GM12878 (cell line): ENCODE results near the gene NUDCD3. TPM values are rescaled to one million over a fixed set of nuclear protein-coding genes. Genes with fewer than 3 reads are reported as not detected.

ENCODE experiments used
- ATAC-seq: fragments of 200-7000 bp; cut with Tn5 transposase; 3 replicates; pipeline ENCODE4 v1.9.1; 2020; ENCODE audit warnings: mild to moderate bottlenecking, moderate library complexity
- BruUV-seq: library from RNA; stranded (reverse); fragments of 400-500 nt; replicated peaks from 2 replicates; lab custom pipeline; 2021; lab: Mats Ljungman, UMichigan
- CTCF ChIA-PET: fragments of 300-600 bp; sonication (Branson Sonifier 250); formaldehyde crosslinking; extraction: SDS; loops from one replicate; lab custom pipeline; 2021; ENCODE audit warnings: inconsistent platforms; lab: Yijun Ruan, JAX
- POLR2A ChIA-PET: fragments of 350-600 bp; formaldehyde crosslinking; extraction: SDS; loops from one replicate; lab custom pipeline; 2021; ENCODE audit warnings: inconsistent platforms; lab: Charles Lee
- RAD21 ChIA-PET: fragments of 300-600 bp; sonication (Branson Sonifier 250); formaldehyde crosslinking; loops from one replicate; lab custom pipeline; 2023; ENCODE audit warnings: antibody characterized with exemption; ENCODE audit not compliant: unreplicated experiment; lab: Charles Lee
- SMC1A ChIA-PET: fragments of 300-600 bp; sonication (Branson Sonifier 250); formaldehyde crosslinking; loops from one replicate; lab custom pipeline; 2023; ENCODE audit not compliant: unreplicated experiment, uncharacterized antibody; lab: Charles Lee
- DNase-seq: peaks from one replicate; pipeline ENCODE4 v3.0.0-alpha.2; 2011; ENCODE audit warnings: low read depth, low spot score
- FAIRE-seq: peaks from 3 replicates; lab custom pipeline; 2011; peaks lifted over from hg19 to GRCh38; lab: Jason Lieb, UNC
- H2AFZ ChIP-seq: 2 replicates; pipeline ENCODE4 v1.6.0; 2011; ENCODE audit warnings: low read depth, low read length, control low read depth; ENCODE audit not compliant: control insufficient read depth
- H3K27ac ChIP-seq: 2 replicates; pipeline ENCODE4 v1.5.1; 2011; ENCODE audit warnings: control low read depth; ENCODE audit not compliant: control insufficient read depth, insufficient read depth
- H3K27me3 ChIP-seq, 2 experiments: replicated peaks in 1 of 2; 2 replicates each; pipeline versions ENCODE4 v1.6.0 to v1.6.1; 2011; ENCODE audit warnings: low read length in 1 of 2; ENCODE audit not compliant: control insufficient read depth in 2 of 2, insufficient read depth in 2 of 2
- H3K36me3 ChIP-seq, 2 experiments: 2 replicates each; pipeline ENCODE4 v1.5.1; 2011; ENCODE audit warnings: low read length in 1 of 2; ENCODE audit not compliant: control insufficient read depth in 2 of 2, insufficient read depth in 2 of 2
- H3K4me1 ChIP-seq: 2 replicates; pipeline ENCODE4 v1.6.1; 2011; ENCODE audit warnings: mild to moderate bottlenecking, low read length, moderate library complexity, mixed read lengths; ENCODE audit not compliant: control insufficient read depth, insufficient read depth
- H3K4me2 ChIP-seq: 2 replicates; pipeline ENCODE4 v1.6.0; 2011; ENCODE audit warnings: control low read depth; ENCODE audit not compliant: control insufficient read depth, insufficient read depth
- H3K4me3 ChIP-seq: fragments of 200-600 bp; sonication (generic); 2 replicates; pipeline ENCODE4 v1.5.1; 2016
- H3K79me2 ChIP-seq: 2 replicates; pipeline ENCODE4 v1.6.0; 2011; ENCODE audit warnings: low read length; ENCODE audit not compliant: control insufficient read depth, insufficient read depth
- H3K9ac ChIP-seq: 2 replicates; pipeline ENCODE4 v1.8.0; 2011; ENCODE audit warnings: low read length, control low read depth, mixed read lengths; ENCODE audit not compliant: control insufficient read depth, insufficient read depth
- H3K9me3 ChIP-seq: replicated peaks from 3 replicates; pipeline ENCODE4 v1.5.1; 2011; ENCODE audit warnings: mild to moderate bottlenecking, low read length; ENCODE audit not compliant: control insufficient read depth, insufficient read depth
- H4K20me1 ChIP-seq: 2 replicates; pipeline ENCODE4 v1.6.0; 2011; ENCODE audit not compliant: control insufficient read depth, insufficient read depth
- CHD1 ChIP-seq: IDR thresholded peaks from 2 replicates; pipeline ENCODE4 v1.6.1; 2012; ENCODE audit warnings: low read depth, low read length, improper control_type of control experiment
- GABPA ChIP-seq: IDR thresholded peaks from 2 replicates; pipeline ENCODE4 v1.6.1; 2014; ENCODE audit warnings: antibody characterized with exemption, low read depth, mild to moderate bottlenecking, inconsistent platforms
- HCFC1 ChIP-seq: fragments of 150-350 bp; IDR thresholded peaks from 2 replicates; pipeline ENCODE4 v1.6.1; 2014; ENCODE audit warnings: low read length
- HDAC6 ChIP-seq: fragments of 200-600 bp; sonication (generic); IDR thresholded peaks from one replicate; pipeline ENCODE4 v1.8.0; 2017; ENCODE audit warnings: antibody characterized with exemption; ENCODE audit not compliant: unreplicated experiment
- IKZF1 ChIP-seq: fragments of 450-650 bp; conservative IDR thresholded peaks from 2 replicates; pipeline ENCODE4 v1.6.1; 2017; ENCODE audit warnings: antibody characterized with exemption, mild to moderate bottlenecking
- KDM1A ChIP-seq: fragments of 200-600 bp; sonication (generic); IDR thresholded peaks from 2 replicates; pipeline ENCODE4 v1.6.1; 2016; ENCODE audit warnings: borderline replicate concordance
- NFXL1 ChIP-seq: fragments of 450-650 bp; IDR thresholded peaks from 2 replicates; pipeline ENCODE4 v1.6.1; 2017; ENCODE audit warnings: antibody characterized with exemption, mild to moderate bottlenecking, borderline replicate concordance
- POLR2A ChIP-seq: IDR thresholded peaks from 2 replicates; pipeline ENCODE4 v1.6.1; 2011; ENCODE audit warnings: low read depth, mild to moderate bottlenecking, low read length
- POLR2AphosphoS5 ChIP-seq: IDR thresholded peaks from 2 replicates; pipeline ENCODE4 v1.6.1; 2011; ENCODE audit warnings: mild to moderate bottlenecking, low read length, inconsistent platforms
- RUNX3 ChIP-seq: IDR thresholded peaks from 2 replicates; pipeline ENCODE4 v1.6.1; 2012; ENCODE audit warnings: low read length, inconsistent platforms
- SPI1 ChIP-seq: IDR thresholded peaks from 2 replicates; pipeline ENCODE4 v1.6.1; 2011; ENCODE audit warnings: low read depth, mild to moderate bottlenecking, low read length, moderate library complexity, borderline replicate concordance; ENCODE audit not compliant: insufficient read depth
- SREBF1 ChIP-seq: IDR thresholded peaks from 2 replicates; pipeline ENCODE4 v1.6.1; 2012; ENCODE audit warnings: mild to moderate bottlenecking, low read length
- WRNIP1 ChIP-seq: IDR thresholded peaks from 2 replicates; pipeline ENCODE4 v1.6.1; 2011; ENCODE audit warnings: low read depth, low read length, improper control_type of control experiment, borderline replicate concordance
- YBX1 ChIP-seq: fragments of 450-650 bp; IDR thresholded peaks from 2 replicates; pipeline ENCODE4 v1.6.1; 2016; ENCODE audit warnings: antibody characterized with exemption
- ZBTB11 ChIP-seq: fragments of 450-650 bp; formaldehyde crosslinking; IDR thresholded peaks from 2 replicates; pipeline ENCODE4 v1.5.0; 2022; ENCODE audit warnings: mild to moderate bottlenecking, missing genetic modification characterization
- ZZZ3 ChIP-seq: IDR thresholded peaks from 2 replicates; pipeline ENCODE4 v1.6.1; 2011; ENCODE audit warnings: low read depth; ENCODE audit not compliant: control insufficient read depth, insufficient read length
- WGBS: methylation state at CpG from one replicate; pipeline ENCODE4 v1.1.6; 2016; ENCODE audit warnings: low lambda C conversion rate; ENCODE audit not compliant: insufficient replicate concordance, insufficient coverage; ENCODE audit errors: missing lambda C conversion rate; 5-methylcytosine and 5-hydroxymethylcytosine counted together
- in situ Hi-C: fragments of 300-500 bp; cut with MboI; formaldehyde crosslinking; loops from 9 replicates; pipeline ENCODE4 v1.14.3; 2018; ENCODE audit warnings: mixed read lengths
- intact Hi-C: fragments of 100-400 bp; cut with micrococcal nuclease; formaldehyde crosslinking; loops from one replicate; pipeline ENCODE4 v1.14.2; 2022; ENCODE audit not compliant: unreplicated experiment
- polyA plus RNA-seq, 11 experiments: library from polyadenylated mRNA; depleted of rRNA in 4 of 11; unstranded in 6 of 11; stranded (reverse) in 5 of 11; fragments of >200 nt; fragmentation: Nextera tagmentation in 4 of 11; fragmentation: Illumina TruSeq in 1 of 11; extraction: Ambion mirVana in 4 of 11; extraction: Trizol in 1 of 11; gene quantifications; 1 replicate in 1 of 11; 2 replicates in 10 of 11; pipeline versions ENCODE4 v1.2.1 to v1.2.3, GENCODE V29; 2011 to 2016; ENCODE audit warnings: inconsistent platforms in 2 of 11, missing spikeins in 2 of 11, low read depth in 1 of 11
- total RNA-seq, 4 experiments: library from RNA; depleted of rRNA in 3 of 4; stranded (reverse); fragments of >200 nt in 3 of 4; fragmentation: Illumina TruSeq in 1 of 4; extraction: Trizol in 1 of 4; gene quantifications; 2 replicates each; pipeline versions ENCODE4 v1.2.1 to v1.2.3, GENCODE V29; 2013 to 2021

NUDCD3 gene
- total and polyA plus RNA-seq, 10 of the 15 experiments (the other 5 are each of a cell fraction or from before 2014, with no cell fraction given), result 25.0 to 89.8 (median 46.4) TPM

DNA sequence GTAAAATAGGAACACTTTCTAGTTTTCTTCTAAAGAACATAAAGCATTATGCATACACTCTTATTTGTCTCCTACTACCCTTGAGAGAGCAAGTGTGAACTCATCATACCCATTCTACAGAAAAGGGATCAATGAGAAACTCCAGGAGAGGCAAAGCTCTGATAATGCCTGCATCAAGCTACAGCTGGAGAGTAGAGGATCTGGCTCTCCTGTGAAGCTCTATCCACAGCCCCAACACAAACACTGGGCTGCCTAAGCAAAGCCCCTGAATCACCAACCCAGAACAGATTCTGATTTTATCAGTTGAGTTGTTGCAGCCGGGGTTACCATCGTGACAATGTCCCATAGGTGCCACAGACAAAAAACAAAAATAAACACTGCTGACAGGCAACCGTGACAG, 74.9 kb downstream of the NUDCD3 start:
- peaks cover 3 to 8% of the 10 kb centered on the region in 2 experiments for H3K36me3 ChIP-seq
- no peak overlapping the region for H2AFZ ChIP-seq
- no peaks in the 10 kb centered on the region for H4K20me1 ChIP-seq
- H3K9me3 ChIP-seq, result peaks cover 3% of the 10 kb centered on the region; the same call in 2 of the 3 replicates
- CTCF ChIA-PET, result interaction anchor here (1.5 kb wide), 1 partner anchor 8 kb away, joined by 3 read pairs; no protein-coding TSS in a partner anchor
- intact Hi-C loops (no loop called here), in situ Hi-C loops (no loop called here)
- no peak overlapping the region for H3K9ac ChIP-seq
- RAD21 ChIA-PET, result no interaction called here
- BruUV-seq, result no TSS peak
- WGBS, result 94% methylated on average over 3 of the region's 3 CpGs
- DNase-seq (no peak), FAIRE-seq (no peak), ATAC-seq (no peak)
- no peaks in the 10 kb centered on the region for H3K27me3 ChIP-seq
- peaks cover 3% of the 10 kb centered on the region for H3K79me2 ChIP-seq
- SMC1A ChIA-PET, result interaction anchor here (1.0 kb wide), 1 partner anchor 51 kb away, joined by 3 read pairs; no protein-coding TSS in a partner anchor
- H3K4me2 ChIP-seq, result no peak overlapping the region
- POLR2A ChIA-PET, result no interaction called here
- no peaks in the 10 kb centered on the region for H3K4me1 ChIP-seq
- H3K27ac ChIP-seq, result no peak overlapping the region
- no peak overlapping the region for H3K4me3 ChIP-seq
- no peak for TF ChIP-seq GABPA
- no peak for TF ChIP-seq IKZF1
- TF ChIP-seq KDM1A, result no peak
- TF ChIP-seq POLR2A, result no peak
- TF ChIP-seq WRNIP1, result no peak
- TF ChIP-seq RUNX3, result no peak
- TF ChIP-seq HDAC6, result no peak
- TF ChIP-seq SPI1, result no peak
- TF ChIP-seq ZBTB11, result no peak
- TF ChIP-seq ZZZ3, result no peak
- no peak for TF ChIP-seq YBX1
- TF ChIP-seq POLR2AphosphoS5, result no peak
- no peak for TF ChIP-seq NFXL1
- TF ChIP-seq HCFC1, result no peak
- TF ChIP-seq SREBF1, result no peak
- TF ChIP-seq CHD1, result no peak
